Putamen (tissue), 1 donor: ENCODE results near the gene PCDHGB3.
"Not testable (repeated sequence)": the region's sequence is repeated elsewhere in the genome, so short reads cannot be mapped to it uniquely, and the experiment has no call there.

Source experiments
- DNase-seq: peaks from one replicate; pipeline ENCODE4 v3.0.0-alpha.2; 2016; ENCODE audit warnings: low spot score

PCDHGB3 gene

DNA sequence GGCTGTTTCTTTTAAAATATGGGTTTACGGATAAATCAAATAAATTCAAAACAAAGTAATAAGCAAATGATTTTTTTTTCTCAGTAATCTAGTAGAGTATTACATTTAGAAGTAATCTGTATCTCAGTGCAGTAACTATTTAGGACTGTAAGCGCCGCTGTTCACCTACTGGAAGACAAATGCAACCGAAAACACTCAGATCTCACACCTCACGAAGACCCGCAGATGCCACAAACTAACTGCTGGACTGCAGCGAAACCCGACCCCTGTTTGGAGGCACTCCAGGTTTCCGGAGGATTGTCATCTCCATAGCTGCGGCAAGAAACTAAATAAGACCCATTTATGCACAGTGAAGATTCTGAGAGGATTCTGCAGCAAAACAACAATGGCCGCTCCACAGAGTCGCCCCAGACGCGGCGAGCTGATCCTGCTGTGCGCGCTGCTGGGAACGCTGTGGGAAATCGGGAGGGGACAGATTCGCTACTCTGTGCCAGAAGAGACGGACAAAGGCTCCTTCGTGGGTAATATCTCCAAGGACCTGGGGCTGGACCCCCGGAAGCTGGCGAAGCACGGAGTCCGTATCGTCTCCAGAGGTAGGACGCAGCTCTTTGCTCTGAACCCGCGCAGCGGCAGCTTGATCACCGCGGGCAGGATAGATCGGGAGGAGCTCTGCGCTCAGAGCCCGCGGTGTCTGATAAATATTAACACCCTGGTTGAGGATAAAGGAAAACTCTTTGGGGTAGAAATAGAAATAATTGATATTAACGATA, 22.6 kb downstream of the PCDHGB3 start, which contains the start of gene PCDHGA8:
PCDHGA8 (plus strand) TSS at position 205 of the 770 bp plus-strand sequence; CDS start at position 386, 181 bp downstream.
- DNase-seq: no peak

DNA sequence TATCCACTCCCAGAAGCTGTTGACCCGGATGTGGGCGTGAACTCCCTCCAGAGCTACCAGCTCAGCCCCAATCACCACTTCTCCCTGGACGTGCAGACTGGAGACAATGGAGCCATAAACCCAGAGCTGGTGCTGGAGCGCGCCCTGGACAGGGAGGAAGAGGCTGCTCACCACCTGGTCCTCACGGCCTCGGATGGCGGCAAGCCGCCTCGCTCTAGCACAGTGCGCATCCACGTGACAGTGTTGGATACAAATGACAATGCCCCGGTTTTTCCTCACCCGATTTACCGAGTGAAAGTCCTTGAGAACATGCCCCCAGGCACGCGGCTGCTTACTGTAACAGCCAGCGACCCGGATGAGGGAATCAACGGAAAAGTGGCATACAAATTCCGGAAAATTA, 23.2 kb downstream of the PCDHGB3 start:
- DNase-seq: no peak

DNA sequence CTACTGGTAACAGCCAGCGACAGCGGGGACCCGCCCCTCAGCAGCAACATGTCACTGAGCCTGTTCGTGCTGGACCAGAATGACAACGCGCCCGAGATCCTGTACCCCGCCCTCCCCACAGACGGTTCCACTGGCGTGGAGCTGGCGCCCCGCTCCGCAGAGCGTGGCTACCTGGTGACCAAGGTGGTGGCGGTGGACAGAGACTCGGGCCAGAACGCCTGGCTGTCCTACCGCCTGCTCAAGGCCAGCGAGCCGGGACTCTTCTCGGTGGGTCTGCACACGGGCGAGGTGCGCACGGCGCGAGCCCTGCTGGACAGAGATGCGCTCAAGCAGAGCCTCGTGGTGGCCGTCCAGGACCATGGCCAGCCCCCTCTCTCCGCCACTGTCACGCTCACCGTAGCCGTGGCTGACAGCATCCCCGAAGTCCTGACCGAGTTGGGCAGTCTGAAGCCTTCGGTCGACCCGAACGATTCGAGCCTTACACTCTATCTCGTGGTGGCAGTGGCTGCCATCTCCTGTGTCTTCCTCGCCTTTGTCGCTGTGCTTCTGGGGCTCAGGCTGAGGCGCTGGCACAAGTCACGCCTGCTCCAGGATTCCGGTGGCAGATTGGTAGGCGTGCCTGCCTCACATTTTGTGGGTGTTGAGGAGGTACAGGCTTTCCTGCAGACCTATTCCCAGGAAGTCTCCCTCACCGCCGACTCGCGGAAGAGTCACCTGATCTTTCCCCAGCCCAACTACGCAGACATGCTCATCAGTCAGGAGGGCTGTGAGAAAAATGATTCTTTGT, 24.6 kb downstream of the PCDHGB3 start:
- DNase-seq: not testable (repeated sequence)

DNA sequence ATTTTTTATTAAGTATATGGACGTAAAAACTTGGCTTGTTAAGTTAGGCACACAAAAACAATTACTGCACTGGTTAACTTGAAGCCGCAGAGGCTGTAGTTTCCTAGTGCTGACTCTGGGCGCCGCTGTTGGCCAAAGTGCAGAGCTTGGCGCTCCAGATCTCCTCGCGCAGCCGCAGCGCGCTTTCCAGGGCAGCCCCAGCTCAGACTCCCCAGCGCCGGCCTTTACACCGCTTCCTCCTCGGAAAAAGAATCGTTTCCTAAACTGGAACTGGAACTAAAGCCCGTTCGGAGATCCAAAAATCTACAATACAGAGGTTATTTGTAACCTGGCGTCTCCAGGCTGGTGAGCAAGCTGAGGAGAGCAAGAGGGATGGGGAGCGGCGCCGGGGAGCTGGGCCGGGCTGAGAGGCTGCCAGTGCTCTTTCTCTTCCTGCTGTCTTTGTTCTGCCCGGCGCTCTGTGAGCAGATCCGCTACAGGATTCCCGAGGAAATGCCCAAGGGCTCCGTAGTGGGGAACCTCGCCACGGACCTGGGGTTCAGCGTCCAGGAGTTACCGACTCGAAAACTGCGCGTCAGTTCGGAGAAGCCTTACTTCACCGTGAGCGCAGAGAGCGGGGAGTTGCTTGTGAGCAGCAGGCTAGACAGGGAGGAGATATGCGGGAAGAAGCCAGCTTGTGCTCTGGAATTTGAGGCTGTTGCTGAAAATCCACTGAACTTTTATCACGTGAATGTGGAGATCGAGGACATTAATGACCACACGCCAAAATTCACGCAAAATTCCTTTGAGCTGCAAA, 27.9 kb downstream of the PCDHGB3 start, which contains the start of gene PCDHGB5:
PCDHGB5 (plus strand) TSS at position 192 of the 796 bp plus-strand sequence; CDS start at position 373, 181 bp downstream.
- DNase-seq: not testable (repeated sequence)

DNA sequence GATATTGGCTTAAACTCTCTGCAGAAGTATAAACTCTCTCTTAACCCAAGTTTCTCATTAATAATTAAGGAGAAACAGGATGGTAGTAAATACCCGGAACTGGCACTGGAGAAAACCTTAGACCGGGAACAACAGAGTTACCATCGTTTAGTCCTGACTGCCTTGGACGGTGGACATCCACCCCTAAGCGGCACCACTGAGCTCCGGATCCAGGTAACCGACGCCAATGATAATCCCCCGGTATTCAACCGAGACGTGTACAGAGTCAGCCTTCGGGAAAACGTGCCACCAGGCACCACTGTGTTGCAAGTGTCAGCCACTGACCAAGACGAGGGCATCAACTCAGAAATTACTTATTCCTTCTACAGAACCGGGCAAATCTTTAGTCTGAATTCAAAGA, 28.6 kb downstream of the PCDHGB3 start:
- DNase-seq: no peak

DNA sequence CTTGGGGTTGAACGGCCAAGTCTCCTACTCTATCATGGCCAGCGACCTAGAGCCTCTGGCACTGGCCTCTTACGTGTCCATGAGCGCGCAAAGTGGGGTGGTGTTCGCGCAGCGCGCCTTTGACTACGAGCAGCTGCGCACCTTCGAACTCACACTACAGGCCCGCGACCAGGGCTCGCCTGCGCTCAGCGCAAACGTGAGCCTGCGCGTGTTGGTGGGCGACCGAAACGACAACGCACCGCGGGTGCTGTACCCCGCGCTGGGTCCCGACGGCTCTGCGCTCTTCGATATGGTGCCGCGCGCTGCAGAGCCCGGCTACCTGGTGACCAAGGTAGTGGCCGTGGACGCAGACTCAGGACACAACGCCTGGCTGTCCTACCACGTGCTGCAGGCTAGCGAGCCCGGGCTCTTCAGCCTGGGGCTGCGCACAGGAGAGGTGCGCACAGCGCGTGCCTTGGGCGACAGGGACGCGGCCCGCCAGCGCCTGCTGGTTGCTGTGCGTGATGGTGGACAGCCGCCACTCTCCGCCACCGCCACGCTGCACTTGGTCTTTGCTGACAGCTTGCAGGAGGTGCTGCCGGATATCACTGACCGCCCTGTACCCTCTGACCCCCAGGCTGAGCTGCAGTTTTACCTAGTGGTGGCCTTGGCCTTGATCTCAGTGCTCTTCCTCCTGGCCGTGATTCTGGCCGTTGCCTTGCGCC, 29.7 kb downstream of the PCDHGB3 start:
- DNase-seq: no peak

DNA sequence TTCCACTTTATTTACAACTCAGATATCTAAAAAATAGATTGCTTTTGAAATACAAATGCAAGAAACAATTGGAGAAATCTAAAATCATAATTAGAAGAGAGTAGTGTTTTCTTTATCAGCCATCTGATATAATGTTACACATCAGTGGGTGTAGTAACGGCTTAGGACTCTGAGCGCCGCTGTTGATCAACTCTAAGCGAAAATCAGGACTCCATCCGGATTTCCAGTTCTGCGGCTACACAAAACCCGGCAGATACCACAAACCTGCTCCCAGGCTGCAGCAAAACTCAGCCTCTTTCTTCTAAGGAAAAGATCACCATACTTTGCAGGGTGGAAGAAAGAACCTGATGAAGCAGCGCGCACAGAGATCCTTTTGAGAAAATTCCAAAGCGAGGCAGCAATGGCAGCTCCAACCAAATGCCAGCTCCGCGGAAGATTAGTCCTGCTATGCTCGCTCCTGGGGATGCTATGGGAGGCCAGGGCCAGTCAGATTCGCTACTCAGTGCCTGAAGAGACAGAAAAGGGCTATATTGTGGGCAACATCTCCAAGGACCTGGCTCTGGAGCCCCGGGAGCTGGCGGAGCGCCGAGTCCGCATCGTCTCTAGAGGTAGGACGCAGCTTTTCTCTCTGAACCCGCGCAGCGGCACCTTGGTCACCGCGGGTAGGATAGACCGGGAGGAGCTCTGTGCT, 32.7 kb downstream of the PCDHGB3 start, which contains the start of gene PCDHGA9:
PCDHGA9 (plus strand) TSS at position 226 of the 691 bp plus-strand sequence; CDS start at position 401, 175 bp downstream.
- no peak for DNase-seq

DNA sequence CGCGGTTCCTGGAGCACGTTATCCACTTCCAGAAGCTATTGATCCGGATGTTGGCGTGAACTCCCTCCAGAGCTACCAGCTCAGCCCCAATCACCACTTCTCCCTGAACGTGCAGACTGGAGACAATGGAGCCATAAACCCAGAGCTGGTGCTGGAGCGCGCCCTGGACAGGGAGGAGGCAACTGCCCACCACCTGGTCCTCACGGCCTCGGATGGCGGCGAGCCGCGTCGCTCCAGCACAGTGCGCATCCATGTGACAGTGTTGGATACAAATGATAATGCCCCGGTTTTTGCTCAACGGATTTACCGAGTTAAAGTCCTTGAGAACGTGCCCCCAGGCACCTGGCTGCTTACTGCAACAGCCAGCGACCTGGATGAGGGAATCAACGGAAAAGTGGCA, 33.3 kb downstream of the PCDHGB3 start:
- DNase-seq: no peak

DNA sequence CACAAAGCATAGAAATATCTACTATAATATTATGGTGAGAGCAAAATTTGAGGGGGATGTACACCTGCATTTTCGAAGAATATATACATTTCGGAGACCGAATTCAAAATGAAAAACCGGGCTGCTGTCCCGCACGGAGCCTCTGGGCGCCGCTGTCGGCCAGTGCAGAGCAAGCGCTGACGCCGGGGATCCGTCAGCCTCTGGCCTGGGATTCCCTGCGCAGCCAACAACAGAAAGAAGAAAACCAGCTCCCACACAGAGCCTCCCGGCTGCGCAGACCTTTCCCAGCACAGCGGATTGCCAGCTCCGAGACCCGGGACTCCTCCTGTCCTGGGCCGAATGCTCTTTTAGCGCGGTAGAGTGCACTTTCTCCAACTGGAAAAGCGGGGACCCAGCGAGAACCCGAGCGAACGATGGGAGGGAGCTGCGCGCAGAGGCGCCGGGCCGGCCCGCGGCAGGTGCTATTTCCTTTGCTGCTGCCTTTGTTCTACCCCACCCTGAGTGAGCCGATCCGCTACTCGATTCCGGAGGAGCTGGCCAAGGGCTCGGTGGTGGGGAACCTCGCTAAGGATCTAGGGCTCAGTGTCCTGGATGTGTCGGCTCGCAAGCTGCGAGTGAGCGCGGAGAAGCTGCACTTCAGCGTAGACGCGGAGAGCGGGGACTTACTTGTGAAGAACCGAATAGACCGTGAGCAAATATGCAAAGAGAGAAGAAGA, 37.9 kb downstream of the PCDHGB3 start, which contains the start of gene PCDHGB6:
PCDHGB6 (plus strand) TSS at position 232 of the 716 bp plus-strand sequence; CDS start at position 414, 182 bp downstream.
- not testable (repeated sequence) for DNase-seq

DNA sequence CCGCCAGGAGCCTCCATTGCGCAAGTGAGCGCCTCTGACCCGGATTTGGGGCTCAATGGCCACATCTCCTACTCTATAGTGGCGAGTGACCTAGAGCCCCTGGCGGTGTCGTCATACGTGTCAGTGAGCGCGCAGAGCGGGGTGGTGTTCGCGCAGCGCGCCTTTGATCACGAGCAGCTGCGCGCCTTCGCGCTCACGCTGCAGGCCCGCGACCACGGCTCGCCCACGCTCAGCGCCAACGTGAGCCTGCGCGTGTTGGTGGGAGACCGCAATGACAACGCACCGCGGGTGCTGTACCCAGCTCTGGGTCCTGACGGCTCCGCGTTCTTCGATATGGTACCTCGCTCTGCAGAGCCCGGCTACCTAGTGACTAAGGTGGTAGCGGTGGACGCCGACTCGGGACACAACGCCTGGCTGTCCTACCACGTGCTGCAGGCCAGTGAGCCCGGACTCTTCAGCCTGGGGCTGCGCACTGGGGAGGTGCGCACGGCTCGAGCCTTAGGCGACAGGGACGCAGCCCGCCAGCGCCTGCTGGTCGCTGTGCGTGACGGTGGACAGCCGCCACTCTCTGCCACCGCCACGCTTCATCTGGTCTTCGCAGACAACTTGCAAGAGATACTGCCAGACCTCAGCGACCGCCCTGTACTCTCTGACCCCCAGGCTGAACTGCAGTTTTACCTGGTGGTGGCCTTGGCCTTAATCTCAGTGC, 39.7 kb downstream of the PCDHGB3 start:
- DNase-seq: no peak

DNA sequence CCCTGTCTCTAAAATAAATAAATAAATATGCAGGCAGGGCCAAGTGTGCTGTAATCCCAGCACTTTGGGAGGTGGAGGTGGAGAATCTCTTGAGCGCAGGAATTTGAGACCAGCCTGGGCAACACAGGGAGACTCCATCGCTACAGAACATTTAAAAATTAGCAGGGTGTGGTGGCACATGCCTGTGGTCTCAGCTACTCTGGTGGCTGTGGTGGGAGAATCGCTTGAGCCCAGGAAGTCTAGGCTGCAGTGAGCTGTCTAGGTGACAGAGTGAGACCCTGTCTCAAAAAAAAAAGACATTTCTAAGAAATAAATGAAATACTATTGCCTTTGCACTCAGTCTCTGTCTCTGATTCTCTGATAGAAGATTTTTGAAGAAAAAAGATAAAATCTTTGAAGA, 41.5 kb downstream of the PCDHGB3 start:
- DNase-seq: no peak

DNA sequence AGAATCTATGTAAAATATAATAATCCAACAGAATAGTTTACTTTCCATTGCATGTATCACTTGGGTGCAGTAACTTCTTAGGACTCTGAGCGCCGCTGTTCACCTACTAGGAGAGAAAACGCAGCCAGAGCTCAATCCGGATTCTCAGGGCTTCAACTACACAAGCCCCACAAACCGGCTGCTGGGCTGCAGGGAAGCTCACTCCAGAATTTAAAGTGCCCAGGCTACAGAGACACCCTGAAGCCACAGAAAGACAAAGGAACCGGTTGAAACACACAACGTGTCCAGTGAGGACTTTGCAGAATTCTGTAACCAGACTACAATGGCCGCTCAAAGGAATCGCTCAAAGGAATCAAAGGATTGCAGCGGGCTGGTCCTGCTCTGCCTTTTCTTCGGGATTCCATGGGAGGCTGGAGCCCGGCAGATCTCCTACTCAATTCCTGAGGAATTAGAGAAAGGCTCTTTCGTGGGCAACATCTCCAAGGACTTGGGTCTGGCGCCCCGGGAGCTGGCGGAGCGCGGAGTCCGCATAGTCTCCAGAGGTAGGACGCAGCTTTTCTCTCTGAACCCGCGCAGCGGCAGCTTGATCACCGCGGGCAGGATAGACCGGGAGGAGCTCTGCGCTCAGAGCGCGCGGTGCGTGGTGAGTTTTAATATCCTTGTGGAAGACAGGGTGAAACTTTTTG, 43.0 kb downstream of the PCDHGB3 start, which contains the start of gene PCDHGA10:
PCDHGA10 (plus strand) TSS at position 134 of the 686 bp plus-strand sequence; CDS start at position 323, 189 bp downstream.
- no peak for DNase-seq

DNA sequence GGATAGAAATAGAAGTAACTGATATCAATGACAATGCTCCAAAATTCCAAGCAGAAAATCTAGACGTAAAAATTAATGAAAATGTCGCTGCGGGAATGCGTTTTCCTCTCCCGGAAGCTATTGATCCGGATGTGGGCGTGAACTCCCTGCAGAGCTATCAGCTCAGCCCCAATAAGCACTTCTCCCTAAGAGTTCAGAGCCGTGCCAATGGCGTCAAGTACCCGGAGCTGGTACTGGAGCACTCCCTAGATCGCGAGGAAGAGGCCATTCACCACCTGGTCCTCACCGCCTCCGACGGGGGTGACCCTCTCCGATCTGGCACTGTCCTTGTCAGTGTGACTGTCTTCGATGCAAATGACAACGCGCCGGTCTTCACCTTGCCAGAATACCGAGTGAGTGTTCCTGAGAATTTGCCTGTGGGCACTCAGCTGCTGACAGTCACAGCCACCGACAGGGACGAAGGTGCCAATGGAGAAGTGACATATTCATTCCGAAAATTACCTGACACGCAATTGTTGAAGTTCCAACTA, 43.6 kb downstream of the PCDHGB3 start:
- no peak for DNase-seq

DNA sequence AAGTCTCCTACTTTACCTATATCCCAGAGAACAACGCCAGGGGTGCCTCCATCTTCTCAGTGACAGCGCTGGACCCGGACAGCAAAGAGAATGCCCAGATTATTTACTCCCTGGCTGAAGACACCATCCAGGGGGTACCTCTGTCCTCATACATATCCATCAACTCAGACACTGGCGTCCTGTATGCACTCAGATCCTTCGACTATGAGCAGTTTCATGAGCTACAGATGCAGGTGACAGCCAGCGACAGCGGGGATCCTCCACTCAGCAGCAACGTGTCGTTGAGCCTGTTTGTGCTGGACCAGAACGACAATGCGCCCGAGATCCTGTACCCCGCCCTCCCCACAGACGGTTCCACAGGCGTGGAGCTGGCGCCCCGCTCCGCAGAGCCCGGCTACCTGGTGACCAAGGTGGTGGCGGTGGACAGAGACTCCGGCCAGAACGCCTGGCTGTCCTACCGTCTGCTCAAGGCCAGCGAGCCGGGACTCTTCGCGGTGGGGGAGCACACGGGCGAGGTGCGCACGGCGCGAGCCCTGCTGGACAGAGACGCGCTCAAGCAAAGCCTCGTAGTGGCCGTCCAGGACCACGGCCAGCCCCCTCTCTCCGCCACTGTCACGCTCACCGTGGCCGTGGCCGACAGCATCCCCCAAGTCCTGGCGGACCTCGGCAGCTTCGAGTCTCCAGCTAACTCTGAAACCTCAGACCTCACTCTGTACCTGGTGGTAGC, 44.7 kb downstream of the PCDHGB3 start:
- not testable (repeated sequence) for DNase-seq

DNA sequence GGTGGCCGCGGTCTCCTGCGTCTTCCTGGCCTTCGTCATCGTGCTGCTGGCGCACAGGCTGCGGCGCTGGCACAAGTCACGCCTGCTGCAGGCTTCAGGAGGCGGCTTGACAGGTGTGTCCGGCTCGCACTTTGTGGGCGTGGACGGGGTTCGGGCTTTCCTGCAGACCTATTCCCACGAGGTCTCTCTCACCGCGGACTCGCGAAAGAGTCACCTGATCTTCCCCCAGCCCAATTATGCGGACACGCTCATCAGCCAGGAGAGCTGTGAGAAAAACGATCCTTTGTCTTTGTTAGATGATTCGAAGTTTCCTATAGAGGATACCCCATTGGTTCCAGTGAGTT, 45.2 kb downstream of the PCDHGB3 start:
- not testable (repeated sequence) for DNase-seq

DNA sequence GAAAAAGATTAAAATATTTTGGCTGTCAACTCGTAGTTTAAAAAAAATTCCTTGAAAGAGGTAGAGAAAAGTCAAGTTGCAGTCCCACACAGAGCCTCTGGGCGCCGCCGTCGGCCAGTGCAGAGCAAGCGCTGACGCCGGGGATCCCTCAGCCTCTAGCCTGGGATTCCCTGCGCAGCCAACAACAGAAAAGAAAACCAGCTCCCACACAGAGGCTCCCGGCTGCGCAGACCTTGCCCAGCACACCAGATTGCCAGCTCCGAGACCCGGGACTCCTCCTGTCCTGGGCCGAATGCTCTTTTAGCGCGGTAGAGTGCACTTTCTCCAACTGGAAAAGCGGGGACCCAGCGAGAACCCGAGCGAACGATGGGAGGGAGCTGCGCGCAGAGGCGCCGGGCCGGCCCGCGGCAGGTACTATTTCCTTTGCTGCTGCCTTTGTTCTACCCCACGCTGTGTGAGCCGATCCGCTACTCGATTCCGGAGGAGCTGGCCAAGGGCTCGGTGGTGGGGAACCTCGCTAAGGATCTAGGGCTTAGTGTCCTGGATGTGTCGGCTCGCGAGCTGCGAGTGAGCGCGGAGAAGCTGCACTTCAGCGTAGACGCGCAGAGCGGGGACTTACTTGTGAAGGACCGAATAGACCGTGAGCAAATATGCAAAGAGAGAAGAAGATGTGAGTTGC, 47.6 kb downstream of the PCDHGB3 start, which contains the start of gene PCDHGB7:
PCDHGB7 (plus strand) TSS at position 184 of the 679 bp plus-strand sequence; CDS start at position 367, 183 bp downstream.
- DNase-seq: not testable (repeated sequence)
